ENCODE results near the gene FBRSL1. TPM values are rescaled to one million over a fixed set of nuclear protein-coding genes. Genes with fewer than 3 reads are reported as not detected.
"Not testable (repeated sequence)": the region's sequence is repeated elsewhere in the genome, so short reads cannot be mapped to it uniquely, and the experiment has no call there.

FBRSL1 gene
- total RNA-seq, 1 experiment from 2014 or later: 9.8 TPM

- DNase-seq (ENCODE audit: low read depth): no peak
Measured at GRCh38 chr12:132525011-132525832, 35.3 kb downstream of the FBRSL1 start.

- DNase-seq (ENCODE audit: low read depth): no peak
Measured at GRCh38 chr12:132525833-132526455, 36.0 kb downstream of the FBRSL1 start.

DNA sequence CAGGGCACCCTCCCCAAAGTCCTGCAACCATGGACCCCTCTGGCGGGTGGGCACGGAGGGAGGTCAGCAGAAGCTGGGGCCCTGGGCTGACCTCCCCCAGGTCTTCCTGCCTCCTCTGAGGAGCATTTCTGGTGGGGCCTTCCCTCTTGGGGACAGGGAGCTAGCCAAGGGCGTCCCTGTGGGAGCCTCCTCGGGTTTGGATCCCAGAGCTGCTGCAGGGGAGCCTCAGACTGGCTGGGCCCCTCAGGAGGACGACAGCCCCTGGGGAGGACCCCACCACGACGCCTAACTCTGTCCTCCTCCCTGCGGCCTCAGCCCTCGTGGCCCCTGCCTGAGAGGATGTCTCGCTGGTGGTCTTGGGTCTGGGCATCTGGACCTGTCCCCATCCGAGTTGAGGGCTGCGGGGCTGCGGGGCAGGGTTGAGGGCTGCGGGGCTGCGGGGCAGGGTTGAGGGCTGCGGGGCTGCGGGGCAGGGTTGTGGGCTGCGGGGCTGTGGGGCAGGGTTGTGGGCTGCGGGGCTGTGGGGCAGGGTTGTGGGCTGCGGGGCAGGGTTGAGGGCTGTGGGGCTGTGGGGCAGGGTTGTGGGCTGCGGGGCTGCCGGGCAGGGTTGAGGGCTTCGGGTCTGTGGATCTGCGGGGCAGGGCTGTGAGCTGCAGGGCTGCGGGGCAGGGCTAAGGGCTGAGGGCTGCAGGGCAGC lies 37.4 kb downstream of the FBRSL1 start:
- no peak for DNase-seq (ENCODE audit: low read depth)

DNA sequence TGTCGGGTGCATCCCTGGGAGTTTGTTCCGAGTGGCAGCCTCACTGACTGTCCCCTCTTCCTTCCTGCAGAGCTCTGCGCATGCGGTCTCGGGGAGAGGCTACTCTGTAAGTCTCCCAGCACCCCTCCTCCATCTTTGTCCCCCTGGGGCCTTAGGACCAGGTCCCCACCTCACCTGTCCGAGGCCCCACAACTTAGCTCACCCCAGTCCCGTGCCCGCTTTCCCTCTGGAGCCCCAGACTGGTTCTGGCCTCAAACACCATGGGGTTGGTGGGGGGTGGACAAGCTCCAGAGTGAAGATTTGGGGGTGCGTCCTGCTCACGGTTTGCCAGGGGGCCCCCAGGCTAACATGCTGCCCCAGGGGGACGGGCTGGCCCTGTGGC lies 37.9 kb downstream of the FBRSL1 start:
- DNase-seq (ENCODE audit: low read depth): no peak

- DNase-seq (ENCODE audit: low read depth): no peak
Measured at GRCh38 chr12:132528564-132529106, 38.7 kb downstream of the FBRSL1 start.

GRCh38 chr12:132529156-132529839 lies 39.3 kb downstream of the FBRSL1 start:
- no peak for DNase-seq (ENCODE audit: low read depth)

- DNase-seq (ENCODE audit: low read depth): no peak
Measured at GRCh38 chr12:132529906-132530305, 40.0 kb downstream of the FBRSL1 start.

DNA sequence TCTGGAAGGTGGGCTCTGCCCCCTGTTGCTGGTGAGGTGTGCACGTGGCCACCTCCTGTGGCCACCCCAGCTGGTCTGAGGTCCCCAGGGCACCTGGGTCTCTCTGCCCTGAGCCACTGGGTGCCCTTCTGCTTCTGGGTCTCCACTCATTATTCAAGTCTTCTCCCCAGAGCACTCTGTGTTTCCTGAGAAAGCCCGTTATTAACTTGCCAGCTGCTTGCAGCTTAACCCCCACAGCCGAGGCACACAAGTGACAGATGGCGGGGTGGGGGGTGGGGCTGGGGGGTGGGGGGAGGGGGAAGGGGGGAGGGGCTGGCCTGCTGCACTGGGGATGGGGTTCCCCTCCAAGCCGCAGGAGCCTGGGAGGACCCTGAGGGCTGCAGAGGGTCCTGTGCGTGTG lies 40.5 kb downstream of the FBRSL1 start:
- DNase-seq (ENCODE audit: low read depth): no peak

- DNase-seq (ENCODE audit: low read depth): no peak
Measured at GRCh38 chr12:132530851-132531250, 40.9 kb downstream of the FBRSL1 start.

GRCh38 chr12:132532711-132533583 lies 43.0 kb downstream of the FBRSL1 start:
- not testable (repeated sequence) for DNase-seq (ENCODE audit: low read depth)

DNA sequence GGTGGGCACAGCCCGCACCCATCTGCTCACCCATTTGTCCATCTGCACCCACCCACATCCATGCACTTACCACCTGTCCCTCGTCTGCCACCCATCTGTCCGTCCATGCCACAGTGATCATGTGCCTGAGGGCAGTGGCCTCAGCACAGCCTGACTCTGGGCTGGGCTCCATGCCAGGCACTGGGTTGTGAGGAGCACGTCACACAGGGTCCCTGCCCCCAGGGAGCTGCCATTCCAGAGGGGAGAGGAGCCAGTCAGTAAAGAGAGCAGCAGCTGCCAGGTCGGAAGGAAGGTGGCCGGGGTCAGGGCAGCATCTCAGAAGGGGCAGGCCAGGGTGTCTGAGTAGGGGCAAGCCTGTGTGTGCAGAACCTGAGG lies 43.6 kb downstream of the FBRSL1 start:
- no peak for DNase-seq (ENCODE audit: low read depth)

- DNase-seq (ENCODE audit: low read depth): no peak
Measured at GRCh38 chr12:132534076-132534475, 44.1 kb downstream of the FBRSL1 start.

GRCh38 chr12:132535019-132535418 lies 45.1 kb downstream of the FBRSL1 start:
- no peak for DNase-seq (ENCODE audit: low read depth)

- no peak for DNase-seq (ENCODE audit: low read depth)
Measured at GRCh38 chr12:132536102-132536876, 46.3 kb downstream of the FBRSL1 start.

DNA sequence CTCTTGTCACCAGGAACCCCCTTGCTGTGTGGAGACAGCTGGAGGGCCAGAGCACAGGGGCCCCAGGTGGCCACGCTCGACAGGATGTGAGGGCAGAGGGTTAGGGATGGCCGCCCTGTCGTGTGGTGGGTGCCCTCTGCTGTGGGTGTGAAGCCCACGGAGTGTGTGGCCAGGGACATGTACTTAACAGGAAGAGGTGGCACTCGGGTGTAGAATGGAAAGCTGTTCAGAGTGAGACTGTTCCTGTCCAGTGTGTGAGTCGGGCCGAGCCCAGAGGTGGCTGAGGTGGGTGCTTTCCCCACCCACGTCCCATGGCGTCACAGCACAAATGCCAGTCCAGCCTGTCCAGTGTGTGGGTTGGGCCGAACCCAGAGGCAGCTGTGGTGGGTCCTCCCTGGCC lies 47.1 kb downstream of the FBRSL1 start:
- DNase-seq (ENCODE audit: low read depth): no peak

GRCh38 chr12:132537836-132538662 lies 48.1 kb downstream of the FBRSL1 start:
- DNase-seq (ENCODE audit: low read depth): no peak

- no peak for DNase-seq (ENCODE audit: low read depth)
Measured at GRCh38 chr12:132538663-132538990, 48.7 kb downstream of the FBRSL1 start.

GRCh38 chr12:132539016-132539773 lies 49.2 kb downstream of the FBRSL1 start:
- no peak for DNase-seq (ENCODE audit: low read depth)

- no peak for DNase-seq (ENCODE audit: low read depth)
Measured at GRCh38 chr12:132540436-132540835, 50.5 kb downstream of the FBRSL1 start.
